Erythroblast (primary cell): ENCODE results near the gene DGKQ.
A peak's percentile ranks its signal among the peaks of the same experiment; 100 is the strongest.

Experiments used
- GATA1 ChIP-seq: IDR thresholded peaks from 2 replicates; pipeline ENCODE4 v1.6.1; 2011; ENCODE audit warnings: low read depth, mild to moderate bottlenecking, control low read depth, low read length, moderate library complexity
- POLR2A ChIP-seq: IDR thresholded peaks from 2 replicates; pipeline ENCODE4 v1.6.1; 2011; ENCODE audit warnings: mild to moderate bottlenecking, low read length

- TF ChIP-seq POLR2A, result peak; percentile 75
- TF ChIP-seq GATA1, result no peak
These were observed 22.9 kb upstream of the DGKQ start for GRCh38 chr4:996030-996996.
